Mucosa of stomach (tissue), 1 donor: ENCODE measurements around the gene HNRNPD.
"Not testable (repeated sequence)": the region's sequence is repeated elsewhere in the genome, so short reads cannot be mapped to it uniquely, and the experiment has no call there.

Source experiments
- H3K27me3 ChIP-seq: one replicate; pipeline ENCODE4 v1.7.0; 2013; ENCODE audit warnings: mild to moderate bottlenecking, low read length; ENCODE audit not compliant: control insufficient read depth, insufficient read depth
- H3K36me3 ChIP-seq: one replicate; pipeline ENCODE4 v1.7.0; 2013; ENCODE audit warnings: low read length; ENCODE audit not compliant: control insufficient read depth, insufficient read depth
- H3K4me1 ChIP-seq: one replicate; pipeline ENCODE4 v1.7.0; 2013; ENCODE audit warnings: mild to moderate bottlenecking, low read length; ENCODE audit not compliant: control insufficient read depth, insufficient read depth
- H3K4me3 ChIP-seq: one replicate; pipeline ENCODE4 v1.7.0; 2013; ENCODE audit warnings: low read length
- H3K9ac ChIP-seq: one replicate; pipeline ENCODE4 v1.7.0; 2013; ENCODE audit warnings: mild to moderate bottlenecking, low read length, moderate library complexity
- H3K9me3 ChIP-seq: one replicate; pipeline ENCODE4 v1.7.0; 2013; ENCODE audit warnings: mild to moderate bottlenecking, low read length, moderate library complexity; ENCODE audit not compliant: control insufficient read depth
- donor health status: Pancreatic carcinoma.

Gene HNRNPD

DNA sequence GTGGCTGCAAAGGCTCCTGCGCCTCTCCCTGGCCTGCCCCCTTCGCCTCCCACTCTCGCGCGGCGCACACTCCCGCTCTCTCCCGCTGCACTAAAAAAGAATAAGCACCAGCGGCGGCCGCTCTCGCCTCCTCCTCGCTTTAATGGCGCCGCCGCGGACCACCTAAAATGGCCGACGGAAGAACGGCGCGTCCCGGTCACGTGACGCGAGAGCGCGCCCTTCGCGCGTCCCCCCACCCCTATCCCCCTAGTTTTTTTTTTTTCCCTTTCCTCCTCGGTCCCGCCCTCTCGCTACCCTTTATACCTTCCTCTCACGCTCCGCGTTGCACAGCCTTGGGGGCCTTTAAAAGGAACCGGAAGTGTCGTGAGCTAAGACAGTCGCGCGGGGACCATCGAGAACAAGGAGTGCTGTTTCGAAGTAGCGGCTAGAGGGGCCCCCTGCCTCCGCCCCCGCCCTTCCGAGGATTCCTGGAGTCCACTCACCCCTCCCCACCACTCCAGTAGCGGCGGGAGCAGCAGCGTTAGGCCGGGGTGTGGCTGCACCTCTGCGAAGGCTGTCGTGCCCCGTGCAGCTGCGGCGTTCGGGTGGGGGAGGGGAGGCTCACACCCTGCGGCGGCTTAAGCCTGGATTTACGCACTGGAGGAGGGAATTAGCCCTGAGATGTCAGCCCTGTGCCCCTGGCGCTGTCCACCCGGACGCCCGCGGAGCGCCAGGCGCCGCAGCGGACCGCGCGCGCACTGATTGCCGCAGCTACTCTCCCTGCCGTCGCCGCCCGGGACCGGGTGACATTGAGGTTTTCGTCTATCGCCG is at the start of gene HNRNPD:
Gene HNRNPD, minus strand, starts transcription at position 176 of the 810 bp plus-strand sequence. CDS start 313 bp downstream, outside the sequence.
- no peaks in the 10 kb centered on the region for H3K27me3 ChIP-seq
- H3K4me3 ChIP-seq, result peak within 1 kb of the TSS; percentile 72
- H3K36me3 ChIP-seq, result no peaks in the 10 kb centered on the region
- H3K9ac ChIP-seq, result peak within 1 kb of the TSS; percentile 96
- H3K4me1 ChIP-seq, result peaks cover 13% of the 10 kb centered on the region
- no peaks in the 10 kb centered on the region for H3K9me3 ChIP-seq

- Histone ChIP-seq H3K36me3 (peaks cover 18% of the 10 kb centered on the region), H3K9me3 (no peaks in the 10 kb centered on the region), H3K9ac (no peak overlapping the region), H3K4me3 (no peak overlapping the region), H3K27me3 (no peaks in the 10 kb centered on the region), H3K4me1 (peaks cover 18% of the 10 kb centered on the region)
Measured at GRCh38 chr4:82422616-82423015, 48.8 kb upstream of the HNRNPD start.

GRCh38 chr4:82421796-82422560 is 48.2 kb upstream of the HNRNPD start:
- Histone ChIP-seq H3K9ac (no peak overlapping the region), H3K36me3 (peaks cover 18% of the 10 kb centered on the region), H3K4me1 (peaks cover 13% of the 10 kb centered on the region), H3K9me3 (no peaks in the 10 kb centered on the region), H3K4me3 (no peak overlapping the region), H3K27me3 (no peaks in the 10 kb centered on the region)

DNA sequence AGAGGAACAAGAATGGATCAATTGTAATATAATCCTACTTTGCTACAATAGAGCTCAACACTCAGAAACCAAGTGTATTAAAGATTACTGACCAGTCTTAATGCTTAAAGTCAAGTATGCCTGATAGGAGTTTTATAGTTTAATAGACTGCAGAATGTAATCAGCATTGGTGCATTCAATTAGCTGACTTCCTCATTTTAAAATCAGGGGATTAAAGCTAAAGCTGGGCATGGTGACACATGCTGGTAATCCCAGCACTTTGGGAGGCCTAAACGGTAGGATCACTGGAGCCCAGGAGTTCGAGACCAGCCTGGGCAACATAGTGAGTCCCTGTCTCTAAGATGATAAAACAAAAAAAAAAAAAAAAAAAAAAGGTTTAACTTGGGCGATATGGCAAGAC is 45.7 kb upstream of the HNRNPD start:
- H3K4me3 ChIP-seq, result no peak overlapping the region
- H3K9me3 ChIP-seq, result no peaks in the 10 kb centered on the region
- H3K27me3 ChIP-seq, result peaks cover 5% of the 10 kb centered on the region
- peaks cover under 1% of the 10 kb centered on the region for H3K36me3 ChIP-seq
- H3K4me1 ChIP-seq, result peaks cover 4% of the 10 kb centered on the region
- H3K9ac ChIP-seq, result no peak overlapping the region

- Histone ChIP-seq H3K4me3 (no peak overlapping the region), H3K27me3 (peaks cover 5% of the 10 kb centered on the region), H3K36me3 (no peaks in the 10 kb centered on the region), H3K9me3 (no peaks in the 10 kb centered on the region), H3K9ac (no peak overlapping the region), H3K4me1 (no peaks in the 10 kb centered on the region)
Measured at GRCh38 chr4:82415922-82416365, 42.2 kb upstream of the HNRNPD start.

GRCh38 chr4:82415061-82415460 is 41.3 kb upstream of the HNRNPD start:
- not testable (repeated sequence) for H3K9me3 ChIP-seq, H3K4me1 ChIP-seq, H3K4me3 ChIP-seq, H3K36me3 ChIP-seq, H3K9ac ChIP-seq, H3K27me3 ChIP-seq

- no peaks in the 10 kb centered on the region for H3K36me3 ChIP-seq
- H3K4me3 ChIP-seq, result no peak overlapping the region
- no peaks in the 10 kb centered on the region for H3K27me3 ChIP-seq
- no peaks in the 10 kb centered on the region for H3K9me3 ChIP-seq
- H3K4me1 ChIP-seq, result no peaks in the 10 kb centered on the region
- H3K9ac ChIP-seq, result no peak overlapping the region
Measured at GRCh38 chr4:82403725-82404124, 29.9 kb upstream of the HNRNPD start.

- H3K4me3 ChIP-seq, result no peak overlapping the region
- H3K9me3 ChIP-seq, result no peaks in the 10 kb centered on the region
- no peaks in the 10 kb centered on the region for H3K36me3 ChIP-seq
- no peaks in the 10 kb centered on the region for H3K4me1 ChIP-seq
- H3K9ac ChIP-seq, result no peak overlapping the region
- H3K27me3 ChIP-seq, result no peaks in the 10 kb centered on the region
Measured at GRCh38 chr4:82402196-82402775, 28.5 kb upstream of the HNRNPD start.

DNA sequence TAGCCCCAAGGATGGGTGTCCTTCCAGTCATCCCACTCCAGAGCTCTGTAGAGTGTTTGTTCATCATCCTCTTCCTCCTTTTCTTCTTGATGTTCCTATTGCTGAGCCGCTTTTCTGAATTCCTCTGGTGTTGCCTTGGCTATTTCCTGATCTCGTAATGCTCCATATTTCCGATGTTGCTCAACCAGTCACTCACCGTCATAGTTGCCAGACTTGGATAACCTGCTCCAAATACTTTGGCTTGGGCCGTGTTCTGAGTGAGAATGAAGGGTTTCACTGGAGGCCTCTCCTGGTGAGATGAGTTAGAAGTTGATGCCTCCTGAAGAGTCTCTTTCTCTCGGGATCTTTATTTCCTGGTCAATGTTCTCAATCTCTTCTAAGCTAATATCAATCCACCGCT is 27.8 kb upstream of the HNRNPD start:
- Histone ChIP-seq H3K4me3 (no peak overlapping the region), H3K27me3 (no peaks in the 10 kb centered on the region), H3K9ac (no peak overlapping the region), H3K9me3 (no peaks in the 10 kb centered on the region), H3K36me3 (no peaks in the 10 kb centered on the region), H3K4me1 (no peaks in the 10 kb centered on the region)

DNA sequence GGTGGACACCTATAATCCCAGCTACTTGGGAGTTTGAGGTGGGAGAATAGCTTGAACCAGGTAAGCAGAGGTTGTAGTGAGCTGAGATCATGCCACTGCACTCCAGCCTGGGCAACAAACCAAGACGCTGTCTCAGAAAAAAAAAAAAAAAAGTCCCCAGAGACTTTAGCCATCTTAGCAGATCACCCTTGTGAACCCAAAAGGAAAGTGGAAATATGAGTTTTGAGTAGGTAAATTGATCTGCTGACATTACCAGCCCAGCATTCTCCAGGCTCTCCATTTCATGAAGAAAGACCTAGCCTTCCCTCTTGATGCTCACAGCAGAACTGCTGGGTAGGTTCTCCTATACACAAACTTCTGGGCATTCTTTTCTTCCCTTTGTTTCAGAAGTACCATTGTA is 24.5 kb upstream of the HNRNPD start:
- Histone ChIP-seq H3K27me3 (no peaks in the 10 kb centered on the region), H3K9ac (no peak overlapping the region), H3K4me1 (peaks cover 16% of the 10 kb centered on the region), H3K36me3 (no peaks in the 10 kb centered on the region), H3K9me3 (no peaks in the 10 kb centered on the region), H3K4me3 (no peak overlapping the region)

- H3K4me3 ChIP-seq, result no peak overlapping the region
- H3K27me3 ChIP-seq, result no peaks in the 10 kb centered on the region
- H3K4me1 ChIP-seq, result peaks cover 16% of the 10 kb centered on the region
- H3K9me3 ChIP-seq, result no peaks in the 10 kb centered on the region
- no peak overlapping the region for H3K9ac ChIP-seq
- no peaks in the 10 kb centered on the region for H3K36me3 ChIP-seq
Measured at GRCh38 chr4:82397527-82397926, 23.7 kb upstream of the HNRNPD start.

DNA sequence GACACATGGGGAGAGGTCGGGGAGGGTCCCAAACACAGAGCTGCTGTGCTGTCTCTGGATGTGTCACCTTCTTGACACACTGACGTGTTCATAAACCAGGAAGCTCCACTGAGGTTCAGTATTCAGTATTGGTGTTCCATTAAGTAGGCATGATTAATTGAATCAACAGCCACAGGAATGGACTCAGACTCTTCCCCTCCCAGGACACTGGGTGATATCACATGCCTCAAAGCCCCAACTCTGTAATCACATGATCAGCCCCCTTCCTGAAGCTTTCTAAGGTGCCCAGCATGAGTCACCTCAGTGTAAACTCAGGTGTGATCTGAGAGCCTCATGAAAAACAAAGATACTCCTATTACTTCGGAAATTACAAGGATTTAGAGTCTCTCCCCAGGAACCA is 21.1 kb upstream of the HNRNPD start:
- Histone ChIP-seq H3K36me3 (no peaks in the 10 kb centered on the region), H3K4me1 (peaks cover 16% of the 10 kb centered on the region), H3K27me3 (no peaks in the 10 kb centered on the region), H3K4me3 (no peak overlapping the region), H3K9ac (no peak overlapping the region), H3K9me3 (no peaks in the 10 kb centered on the region)
